ENCODE measurements around the gene PLPP6.
"Not testable (repeated sequence)": the region's sequence is repeated elsewhere in the genome, so short reads cannot be mapped to it uniquely, and the experiment has no call there.

PLPP6 gene

DNA sequence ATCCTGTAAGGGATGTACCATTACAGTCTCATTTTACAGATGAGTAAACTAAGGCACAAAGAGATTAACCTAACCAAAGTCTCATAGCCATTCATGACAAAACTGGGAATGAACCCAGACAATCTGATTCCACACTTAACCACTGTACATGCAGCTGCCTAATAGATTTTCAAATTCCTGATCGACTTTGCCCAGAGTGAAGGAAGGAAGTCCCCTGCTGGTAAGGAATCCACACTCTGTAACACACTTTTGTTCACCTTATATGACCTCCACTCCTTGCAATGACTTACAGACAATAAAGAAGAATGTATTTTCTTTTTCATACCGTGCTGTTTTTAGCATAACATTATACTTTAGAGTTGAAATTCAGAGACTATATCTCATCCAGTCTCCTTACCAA lies 31.3 kb upstream of the PLPP6 start:
- FAIRE-seq (no peak), DNase-seq (ENCODE audit: insufficient read length, low spot score) (no peak)
- no peak for TF ChIP-seq TAF1 (IDR thresholded peaks at IDR 0.05; ENCODE audit: low read depth, low read length)
- TF ChIP-seq POLR2AphosphoS5 (IDR thresholded peaks at IDR 0.05; ENCODE audit: low read depth, low read length) = no peak
- no peak for TF ChIP-seq SPI1 (IDR thresholded peaks at IDR 0.05; ENCODE audit: low read depth, low read length)
- TF ChIP-seq POU2F2 (IDR thresholded peaks at IDR 0.05; ENCODE audit: low read depth, low read length) = no peak
- TF ChIP-seq PAX5 (IDR thresholded peaks at IDR 0.05; ENCODE audit: insufficient read depth, low read length, severe bottlenecking) = no peak
- no peak for TF ChIP-seq POLR2A (IDR thresholded peaks at IDR 0.05; ENCODE audit: low read depth, low read length)

DNA sequence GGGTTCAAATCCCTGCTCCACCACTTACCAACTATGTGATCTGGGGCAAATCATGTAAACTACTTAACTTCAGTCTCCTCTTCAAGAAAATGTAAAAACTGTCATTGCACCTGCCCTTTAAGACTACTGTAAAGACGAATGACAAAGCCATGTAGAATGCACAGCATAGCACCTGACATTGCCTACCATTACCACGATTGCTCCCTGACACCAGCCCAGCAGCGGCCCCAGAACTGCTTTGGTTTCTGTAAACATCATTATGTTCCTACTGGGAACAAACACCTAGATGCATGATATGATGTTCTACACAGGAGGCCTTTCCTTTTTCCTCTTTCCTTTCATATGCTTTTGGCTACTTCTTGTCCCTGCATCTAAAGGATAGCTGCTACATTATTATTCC lies 23.1 kb upstream of the PLPP6 start:
- TF ChIP-seq TAF1 (IDR thresholded peaks at IDR 0.05; ENCODE audit: low read depth, low read length) (no peak), SPI1 (IDR thresholded peaks at IDR 0.05; ENCODE audit: low read depth, low read length) (no peak), POLR2AphosphoS5 (IDR thresholded peaks at IDR 0.05; ENCODE audit: low read depth, low read length) (no peak)
- no peak for DNase-seq (ENCODE audit: insufficient read length, low spot score)
- FAIRE-seq = no peak

DNA sequence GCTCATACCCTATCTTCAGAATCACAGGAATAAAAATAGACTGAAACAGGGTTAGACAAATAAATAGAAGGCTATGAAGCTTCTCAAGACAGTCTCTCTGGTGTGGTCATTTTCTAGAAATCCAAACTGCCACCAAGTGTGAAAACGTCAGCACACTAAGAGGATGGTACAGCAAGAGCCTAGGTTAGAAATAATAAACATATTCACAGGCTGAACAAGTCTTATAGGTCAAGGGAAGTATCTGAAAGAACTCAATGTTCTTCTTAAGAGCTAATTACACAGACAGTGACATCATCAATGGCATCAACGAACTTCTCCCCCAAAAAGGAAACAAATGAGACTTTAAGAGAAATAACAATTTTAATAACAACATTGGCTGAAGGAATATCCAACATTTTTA lies 22.7 kb upstream of the PLPP6 start:
- FAIRE-seq (no peak), DNase-seq (ENCODE audit: insufficient read length, low spot score) (no peak)
- TF ChIP-seq SPI1 (IDR thresholded peaks at IDR 0.05; ENCODE audit: low read depth, low read length) (no peak), TAF1 (IDR thresholded peaks at IDR 0.05; ENCODE audit: low read depth, low read length) (no peak), POLR2A (IDR thresholded peaks at IDR 0.05; ENCODE audit: low read depth, low read length) (no peak), PAX5 (IDR thresholded peaks at IDR 0.05; ENCODE audit: insufficient read depth, low read length, severe bottlenecking) (no peak), POLR2AphosphoS5 (IDR thresholded peaks at IDR 0.05; ENCODE audit: low read depth, low read length) (no peak), POU2F2 (IDR thresholded peaks at IDR 0.05; ENCODE audit: low read depth, low read length) (no peak)

DNA sequence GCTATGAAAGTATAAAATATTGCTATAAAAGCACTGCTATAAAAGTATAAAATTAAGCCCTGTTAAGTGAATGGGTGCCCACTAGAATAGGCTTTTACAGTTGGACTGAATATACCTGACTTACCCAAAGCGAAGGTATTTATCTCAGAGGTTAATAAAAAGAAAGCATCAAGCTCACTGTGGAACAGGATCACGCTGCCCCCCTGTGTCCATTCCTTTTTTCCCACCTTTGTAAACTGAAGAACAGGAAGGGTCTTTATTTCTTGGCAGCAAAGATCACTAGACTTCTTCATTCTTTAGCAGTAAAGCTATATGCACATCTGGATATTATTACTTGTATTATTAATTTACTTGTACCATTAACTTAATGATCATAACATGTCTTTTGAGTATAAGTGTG lies 22.1 kb upstream of the PLPP6 start:
- no peak for TF ChIP-seq POLR2AphosphoS5 (IDR thresholded peaks at IDR 0.05; ENCODE audit: low read depth, low read length)
- TF ChIP-seq SPI1 (IDR thresholded peaks at IDR 0.05; ENCODE audit: low read depth, low read length) = no peak
- TF ChIP-seq PAX5 (IDR thresholded peaks at IDR 0.05; ENCODE audit: insufficient read depth, low read length, severe bottlenecking) = no peak
- no peak for TF ChIP-seq TAF1 (IDR thresholded peaks at IDR 0.05; ENCODE audit: low read depth, low read length)
- TF ChIP-seq POU2F2 (IDR thresholded peaks at IDR 0.05; ENCODE audit: low read depth, low read length) = no peak
- TF ChIP-seq POLR2A (IDR thresholded peaks at IDR 0.05; ENCODE audit: low read depth, low read length) = no peak
- peak; percentile 71 for FAIRE-seq
- no peak for DNase-seq (ENCODE audit: insufficient read length, low spot score)

DNA sequence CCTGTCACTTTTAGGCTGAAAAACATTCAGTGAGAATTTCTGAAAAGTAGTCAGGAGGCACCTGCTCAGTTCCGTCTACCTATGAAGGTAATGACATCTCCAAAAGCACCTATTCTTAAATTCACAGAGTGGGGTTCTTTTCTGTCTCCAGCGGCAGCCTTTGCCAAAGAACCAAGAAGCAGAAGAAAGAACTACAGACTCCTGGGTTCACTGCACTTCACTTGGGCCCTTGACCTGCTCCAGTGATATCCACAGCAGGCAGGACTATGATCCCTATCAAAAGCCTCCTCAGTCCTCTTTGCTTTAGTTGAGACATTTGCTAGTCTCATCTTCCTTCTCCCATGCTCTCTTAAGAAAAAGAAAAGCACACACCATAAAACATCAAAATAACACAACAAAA lies 19.7 kb upstream of the PLPP6 start:
- TF ChIP-seq POLR2AphosphoS5 (IDR thresholded peaks at IDR 0.05; ENCODE audit: low read depth, low read length) = no peak
- TF ChIP-seq POU2F2 (IDR thresholded peaks at IDR 0.05; ENCODE audit: low read depth, low read length) = no peak
- TF ChIP-seq SPI1 (IDR thresholded peaks at IDR 0.05; ENCODE audit: low read depth, low read length) = no peak
- no peak for FAIRE-seq
- DNase-seq (ENCODE audit: insufficient read length, low spot score) = no peak

DNA sequence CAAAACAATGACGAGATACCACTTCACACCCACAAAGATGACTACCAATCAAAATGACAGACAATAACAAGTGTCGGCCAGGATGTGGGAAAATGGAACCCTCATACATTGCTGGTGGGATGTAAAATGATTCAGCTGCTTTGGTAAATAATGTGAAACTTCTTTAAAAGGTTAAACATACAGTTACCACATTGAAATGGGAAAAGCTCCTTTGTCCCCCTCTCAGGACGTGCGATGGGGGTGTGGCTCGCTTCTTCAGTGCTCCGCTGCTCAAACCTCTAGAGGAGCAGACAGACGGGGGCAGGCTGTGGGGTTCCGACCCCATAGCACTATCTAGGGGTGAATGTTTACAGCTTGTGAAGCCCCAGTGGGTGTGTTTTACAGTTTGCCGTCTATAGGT lies 8.0 kb upstream of the PLPP6 start:
- FAIRE-seq (no peak), DNase-seq (ENCODE audit: insufficient read length, low spot score) (no peak)
- no peak for TF ChIP-seq TAF1 (IDR thresholded peaks at IDR 0.05; ENCODE audit: low read depth, low read length)
- no peak for TF ChIP-seq POLR2A (IDR thresholded peaks at IDR 0.05; ENCODE audit: low read depth, low read length)
- no peak for TF ChIP-seq POLR2AphosphoS5 (IDR thresholded peaks at IDR 0.05; ENCODE audit: low read depth, low read length)
- no peak for TF ChIP-seq POU2F2 (IDR thresholded peaks at IDR 0.05; ENCODE audit: low read depth, low read length)
- TF ChIP-seq PAX5 (IDR thresholded peaks at IDR 0.05; ENCODE audit: insufficient read depth, low read length, severe bottlenecking) = no peak
- no peak for TF ChIP-seq SPI1 (IDR thresholded peaks at IDR 0.05; ENCODE audit: low read depth, low read length)

DNA sequence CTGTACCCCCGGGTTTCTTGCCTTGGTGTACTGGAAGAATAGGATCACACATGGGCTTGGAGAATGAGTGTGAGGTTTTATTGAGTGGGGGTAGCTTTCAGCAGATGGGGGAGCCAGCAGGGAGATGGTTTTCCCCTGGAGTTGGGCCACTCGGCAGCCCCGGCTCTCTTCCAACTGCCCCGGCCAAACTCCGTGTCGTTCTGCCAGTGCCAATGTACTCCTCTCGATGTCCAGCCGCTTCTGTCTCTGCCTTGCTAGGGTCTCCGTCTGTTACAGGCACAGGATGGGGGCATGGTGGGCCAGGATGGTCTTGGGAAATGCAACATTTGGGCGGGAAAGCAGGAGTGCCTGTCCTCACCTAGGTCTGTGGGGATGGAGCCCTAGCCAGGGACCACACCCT lies 7.6 kb upstream of the PLPP6 start:
- no peak for FAIRE-seq
- DNase-seq (ENCODE audit: insufficient read length, low spot score) = no peak
- no peak for TF ChIP-seq POLR2AphosphoS5 (IDR thresholded peaks at IDR 0.05; ENCODE audit: low read depth, low read length)
- TF ChIP-seq POLR2A (IDR thresholded peaks at IDR 0.05; ENCODE audit: low read depth, low read length) = no peak
- TF ChIP-seq TAF1 (IDR thresholded peaks at IDR 0.05; ENCODE audit: low read depth, low read length) = no peak
- TF ChIP-seq SPI1 (IDR thresholded peaks at IDR 0.05; ENCODE audit: low read depth, low read length) = no peak
- TF ChIP-seq PAX5 (IDR thresholded peaks at IDR 0.05; ENCODE audit: insufficient read depth, low read length, severe bottlenecking) = no peak
- TF ChIP-seq POU2F2 (IDR thresholded peaks at IDR 0.05; ENCODE audit: low read depth, low read length) = no peak

DNA sequence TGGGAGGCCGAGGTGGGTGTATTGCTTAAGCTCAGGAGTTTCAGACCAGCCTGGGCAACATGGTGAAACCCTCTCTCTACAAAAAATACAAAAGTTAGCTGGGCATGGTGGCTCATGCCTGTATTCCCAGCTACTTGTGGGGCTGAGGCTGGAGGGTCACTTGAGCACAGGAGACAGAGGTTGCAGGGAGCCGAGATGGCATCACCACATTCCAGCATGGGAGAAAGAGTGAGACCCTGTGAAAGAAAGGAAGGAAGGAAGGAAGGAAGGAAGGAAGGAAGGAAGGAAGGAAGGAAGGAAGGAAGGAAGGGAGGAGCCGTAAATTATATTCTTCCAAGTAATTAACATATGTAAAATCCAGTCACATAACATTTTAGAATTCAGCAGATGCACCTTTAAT lies 5.9 kb upstream of the PLPP6 start:
- not testable (repeated sequence) for FAIRE-seq; DNase-seq (ENCODE audit: insufficient read length, low spot score)

DNA sequence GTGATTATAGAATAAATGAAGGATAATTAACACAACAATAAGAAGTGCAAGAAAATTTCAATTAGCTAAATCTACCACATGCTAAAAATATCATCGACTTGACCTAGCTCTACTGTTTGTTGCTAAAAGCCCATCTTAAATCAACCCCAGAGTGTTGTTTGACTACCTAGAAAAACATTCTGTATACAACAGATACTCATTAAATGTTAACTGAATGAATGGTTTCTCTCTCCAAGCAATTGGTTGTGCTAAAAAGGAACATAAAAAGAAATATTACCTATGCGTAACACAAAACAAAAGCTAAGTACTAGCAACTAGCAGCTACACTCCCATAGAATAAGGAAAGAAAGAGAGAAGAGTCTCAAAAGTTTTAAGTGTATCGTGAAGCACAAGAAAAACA lies 5.5 kb upstream of the PLPP6 start:
- FAIRE-seq = no peak
- TF ChIP-seq POU2F2 (IDR thresholded peaks at IDR 0.05; ENCODE audit: low read depth, low read length) (no peak), TAF1 (IDR thresholded peaks at IDR 0.05; ENCODE audit: low read depth, low read length) (no peak), PAX5 (IDR thresholded peaks at IDR 0.05; ENCODE audit: insufficient read depth, low read length, severe bottlenecking) (no peak), POLR2A (IDR thresholded peaks at IDR 0.05; ENCODE audit: low read depth, low read length) (no peak), SPI1 (IDR thresholded peaks at IDR 0.05; ENCODE audit: low read depth, low read length) (no peak), POLR2AphosphoS5 (IDR thresholded peaks at IDR 0.05; ENCODE audit: low read depth, low read length) (no peak)
- no peak for DNase-seq (ENCODE audit: insufficient read length, low spot score)

DNA sequence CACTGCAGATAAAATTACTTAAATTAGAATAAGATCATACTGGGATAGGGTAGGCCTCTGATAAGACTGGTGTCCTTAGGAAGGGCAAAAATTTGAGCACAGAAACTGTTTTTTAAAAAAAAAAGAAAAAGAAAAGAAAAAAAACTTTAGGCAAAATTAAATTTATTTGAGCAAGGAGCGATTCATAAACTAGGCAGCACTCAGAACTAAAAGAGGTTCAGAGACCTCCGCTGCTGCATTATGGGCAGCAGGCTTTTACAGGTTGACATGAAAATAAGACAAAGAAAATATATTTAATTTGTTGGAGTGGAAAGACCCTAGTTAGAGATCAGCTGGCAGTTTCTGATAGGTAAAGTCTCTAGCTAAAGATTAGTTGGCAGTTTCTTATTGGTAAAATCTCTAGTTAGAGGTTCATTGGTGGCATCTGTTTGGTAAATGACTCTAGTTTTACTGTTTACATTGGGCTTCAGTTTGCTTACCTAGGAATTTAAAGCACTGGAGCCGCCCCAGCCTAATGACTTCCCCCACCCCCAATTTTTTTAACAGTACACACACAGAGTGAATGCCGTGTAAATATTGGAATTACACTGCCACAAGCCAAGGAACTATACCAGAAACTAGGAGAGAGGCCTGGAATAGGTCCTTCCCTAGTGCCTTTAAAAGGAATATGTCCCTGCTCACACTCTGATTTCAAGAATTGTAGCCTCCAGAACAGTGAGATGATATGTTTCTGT lies 4.5 kb upstream of the PLPP6 start:
- DNase-seq (ENCODE audit: insufficient read length, low spot score) (no peak), FAIRE-seq (no peak)
- TF ChIP-seq PAX5 (IDR thresholded peaks at IDR 0.05; ENCODE audit: insufficient read depth, low read length, severe bottlenecking) = no peak
- no peak for TF ChIP-seq POLR2A (IDR thresholded peaks at IDR 0.05; ENCODE audit: low read depth, low read length)
- TF ChIP-seq POLR2AphosphoS5 (IDR thresholded peaks at IDR 0.05; ENCODE audit: low read depth, low read length) = no peak
- no peak for TF ChIP-seq POU2F2 (IDR thresholded peaks at IDR 0.05; ENCODE audit: low read depth, low read length)
- TF ChIP-seq SPI1 (IDR thresholded peaks at IDR 0.05; ENCODE audit: low read depth, low read length) = no peak
- TF ChIP-seq TAF1 (IDR thresholded peaks at IDR 0.05; ENCODE audit: low read depth, low read length) = no peak

DNA sequence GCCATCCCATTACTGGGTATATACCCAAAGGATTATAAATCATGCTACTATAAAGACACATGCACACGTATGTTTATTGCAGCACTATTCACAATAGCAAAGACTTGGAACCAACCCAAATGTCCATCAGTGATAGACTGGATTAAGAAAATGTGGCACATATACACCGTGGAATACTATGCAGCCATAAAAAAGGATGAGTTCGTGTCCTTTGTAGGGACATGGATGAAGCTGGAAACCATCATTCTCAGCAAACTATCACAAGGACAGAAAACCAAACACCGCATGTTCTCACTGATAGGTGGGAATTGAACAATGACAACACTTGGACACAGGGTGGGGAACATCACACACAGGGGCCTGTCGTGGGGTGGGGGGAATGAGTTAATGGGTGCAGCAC lies 1.4 kb upstream of the PLPP6 start:
- not testable (repeated sequence) for DNase-seq (ENCODE audit: insufficient read length, low spot score); FAIRE-seq
